SH-SY5Y (cell line): ENCODE data around the gene PSMB7.

Source experiments
- GATA2 ChIP-seq: IDR thresholded peaks from 2 replicates; pipeline ENCODE4 v1.6.1; 2011; ENCODE audit warnings: mild to moderate bottlenecking, low read depth, low read length
- GATA3 ChIP-seq: IDR thresholded peaks from 2 replicates; pipeline ENCODE4 v1.6.1; 2011; ENCODE audit warnings: low read depth, mild to moderate bottlenecking, low read length, moderate library complexity

PSMB7 gene

DNA sequence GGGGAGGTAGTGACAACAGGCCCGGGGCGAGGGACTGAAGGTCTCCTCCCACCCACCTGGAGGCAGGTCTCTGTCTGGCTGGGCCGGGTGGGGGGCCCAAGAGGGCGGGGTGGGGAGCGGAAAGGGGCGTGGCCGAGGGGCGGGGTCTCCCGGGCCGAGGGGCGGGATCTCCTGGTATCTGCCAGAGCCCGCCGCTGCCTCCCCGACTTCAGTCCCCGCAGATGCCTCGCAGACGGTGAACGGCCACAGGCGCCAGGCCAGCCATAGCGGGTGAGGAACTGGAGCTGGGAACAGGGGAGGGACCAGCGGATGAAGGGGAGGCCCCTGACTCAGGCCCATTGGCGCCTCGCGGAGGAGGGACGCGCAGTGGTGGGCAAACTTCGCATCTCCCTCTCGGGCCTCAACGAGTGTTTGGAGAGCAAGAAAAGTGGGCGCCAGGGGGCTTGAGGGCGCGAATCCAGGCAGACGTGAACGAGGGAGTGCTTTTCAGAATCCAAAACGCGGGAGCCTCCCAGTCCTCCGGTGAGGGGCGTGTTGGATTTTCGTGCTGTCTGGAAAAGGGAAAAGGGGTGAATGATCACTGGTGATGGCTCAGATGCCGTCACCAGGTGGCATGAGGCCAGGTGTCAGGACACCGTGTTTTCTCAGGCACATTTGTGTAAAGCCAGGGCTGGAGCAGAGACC is 35.1 kb upstream of the PSMB7 start, which contains the start of gene ADGRD2:
ADGRD2 (plus strand) TSS at position 211 of the 684 bp plus-strand sequence. CDS start 1,216 bp downstream, outside the sequence.
- TF ChIP-seq GATA3: no peak
- no peak for TF ChIP-seq GATA2

DNA sequence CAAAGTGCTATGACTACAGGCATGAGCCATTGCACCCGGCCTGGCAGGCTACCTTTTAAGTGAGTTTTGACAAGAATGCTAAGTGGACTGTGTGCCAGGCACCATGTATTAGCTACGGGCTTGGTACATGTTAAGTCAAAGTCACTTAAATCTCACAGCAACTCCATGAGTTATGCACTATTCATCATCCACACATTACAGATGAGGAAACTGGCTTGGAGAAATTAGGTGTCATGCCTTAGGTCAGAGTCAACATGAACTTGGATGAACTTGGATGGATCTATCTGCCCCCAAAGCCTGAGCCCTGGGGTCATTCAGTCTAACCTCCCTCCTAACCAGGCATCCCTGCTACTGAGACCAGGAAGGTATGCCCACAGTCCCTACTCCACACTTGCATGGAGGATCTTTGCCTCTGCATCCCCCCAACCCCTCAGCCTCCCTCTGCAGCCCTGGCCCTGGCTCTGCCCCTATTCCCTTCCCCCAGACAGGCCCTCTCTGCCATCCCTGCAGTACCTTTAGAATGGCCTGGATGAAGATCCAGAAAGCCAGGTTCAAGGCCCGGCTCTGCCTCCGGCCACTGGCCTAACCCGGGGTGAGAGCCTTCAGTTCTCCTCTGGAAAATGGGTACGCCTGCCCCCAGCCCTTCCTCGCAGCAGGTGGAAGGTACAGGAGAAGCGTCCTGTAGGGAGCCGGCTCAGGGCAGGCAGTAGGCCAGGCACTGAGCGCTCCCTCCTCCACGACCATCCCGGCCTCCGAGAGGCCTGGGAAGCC is 34.3 kb upstream of the PSMB7 start:
- no peak for TF ChIP-seq GATA2
- TF ChIP-seq GATA3: no peak

DNA sequence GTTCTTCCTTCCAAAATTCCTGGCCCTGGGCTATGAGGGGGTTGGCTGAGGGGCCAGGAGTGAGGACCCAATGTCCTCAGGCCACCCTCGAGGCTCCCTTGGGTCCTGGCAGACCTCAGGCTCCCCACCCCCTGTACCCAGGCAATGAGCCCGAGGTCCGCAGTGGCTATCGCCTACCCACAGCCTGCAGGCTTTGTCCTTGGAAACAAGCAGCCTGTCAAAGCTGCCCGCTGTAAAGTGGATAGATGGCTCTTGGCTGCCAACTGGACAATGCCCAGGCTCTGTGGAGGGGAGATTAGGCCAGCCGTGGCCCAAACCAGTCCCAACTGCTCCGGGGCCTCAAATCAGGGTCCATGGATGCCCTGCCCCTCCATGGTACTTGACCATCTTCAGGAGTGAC is 32.8 kb upstream of the PSMB7 start:
- TF ChIP-seq GATA3 (no peak), GATA2 (no peak)

DNA sequence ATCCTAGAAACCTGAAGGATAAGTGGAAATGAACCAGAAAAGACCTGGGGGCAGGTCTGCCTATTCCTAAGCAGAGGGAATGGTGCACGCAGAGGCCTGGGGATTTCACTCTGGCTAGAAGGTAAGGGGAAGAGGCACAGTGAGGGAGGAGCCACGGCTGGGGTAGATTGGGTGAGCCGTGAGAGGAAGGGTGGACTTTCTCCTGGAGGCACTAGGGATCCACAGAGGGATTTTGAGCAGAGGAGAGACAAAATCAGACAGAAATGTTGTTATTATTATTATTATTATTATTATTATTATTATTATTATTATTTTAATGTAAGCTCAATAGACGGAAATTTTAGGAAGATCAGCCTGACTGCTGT is 32.0 kb upstream of the PSMB7 start:
- TF ChIP-seq GATA3 (no peak), GATA2 (no peak)

DNA sequence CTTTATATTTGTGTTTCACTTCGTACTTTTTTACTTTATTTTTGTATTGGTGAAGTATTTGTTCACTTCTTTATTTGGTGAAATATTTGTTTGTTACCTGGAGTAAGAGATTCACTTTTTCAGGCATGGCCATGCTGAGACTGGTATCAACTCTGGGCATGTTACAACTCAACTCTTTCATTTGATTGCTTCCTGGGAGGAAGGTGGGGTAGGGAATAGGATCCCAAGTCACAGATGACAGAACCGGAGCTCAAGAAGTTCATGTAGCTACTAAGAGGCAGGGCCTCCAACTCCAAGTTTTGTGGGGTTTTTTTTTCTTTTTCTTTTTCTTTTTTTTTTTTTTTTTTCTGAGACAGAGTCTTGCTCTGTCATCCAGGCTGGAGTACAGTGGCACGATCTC is 28.9 kb upstream of the PSMB7 start:
- TF ChIP-seq GATA2 (no peak), GATA3 (no peak)

DNA sequence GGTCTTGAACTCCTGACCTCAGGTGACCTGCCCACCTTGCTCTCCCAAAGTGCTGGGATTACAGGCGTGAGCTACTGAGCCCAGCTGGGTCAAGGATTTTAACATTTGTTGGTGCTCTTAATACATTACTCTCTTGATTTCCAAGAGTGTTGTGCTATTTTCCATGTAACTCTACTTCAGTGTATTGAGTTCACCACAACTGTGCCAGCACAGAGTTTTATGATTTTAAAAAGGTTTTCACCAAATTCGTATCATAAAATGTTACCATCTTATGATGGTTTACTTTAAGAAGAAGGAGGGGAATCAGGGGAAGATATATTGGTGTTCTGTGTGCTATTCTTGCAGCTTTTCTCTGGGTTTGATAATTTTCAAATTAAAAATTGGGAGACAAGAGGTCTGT is 28.4 kb upstream of the PSMB7 start:
- TF ChIP-seq GATA2 (no peak), GATA3 (no peak)

DNA sequence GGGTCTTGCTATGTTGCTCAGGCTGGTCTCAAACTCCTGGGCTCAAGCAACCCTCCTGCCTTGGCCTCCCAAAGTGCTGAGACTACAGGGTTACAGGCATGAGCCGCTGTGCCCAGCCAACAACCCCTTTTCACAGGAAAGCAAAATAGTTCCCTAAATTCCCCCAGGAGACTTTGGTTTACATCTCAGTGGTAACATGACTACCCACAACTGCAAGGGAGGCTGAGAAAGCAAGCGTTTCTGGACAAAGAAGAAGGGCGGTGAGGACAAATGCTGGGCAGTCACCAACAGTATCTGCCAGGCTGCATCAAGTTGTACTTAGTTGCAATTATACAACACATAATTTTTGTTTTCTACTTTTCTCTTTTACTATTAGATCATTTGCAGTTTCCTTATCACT is 27.6 kb upstream of the PSMB7 start:
- TF ChIP-seq GATA2 (no peak), GATA3 (no peak)

DNA sequence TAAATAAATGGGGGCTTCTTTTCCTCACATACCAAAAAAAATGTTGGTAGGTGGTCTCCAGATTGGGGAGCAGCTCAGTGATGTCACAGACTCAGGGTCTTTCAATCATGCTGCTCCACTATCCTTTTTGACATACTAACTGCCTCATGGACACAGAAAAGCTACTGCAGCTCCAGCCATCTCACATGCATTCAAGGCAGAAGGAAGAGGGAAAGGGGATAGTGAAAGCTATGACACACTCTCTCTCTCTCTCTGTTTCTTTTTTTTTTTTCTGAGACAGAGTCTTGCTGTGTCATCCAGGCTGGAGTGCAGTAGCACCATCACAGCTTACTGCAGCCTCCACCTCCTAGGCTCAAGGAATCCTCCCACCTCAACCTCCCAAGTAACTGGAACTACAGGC is 27.1 kb upstream of the PSMB7 start:
- TF ChIP-seq GATA3 (no peak), GATA2 (no peak)

DNA sequence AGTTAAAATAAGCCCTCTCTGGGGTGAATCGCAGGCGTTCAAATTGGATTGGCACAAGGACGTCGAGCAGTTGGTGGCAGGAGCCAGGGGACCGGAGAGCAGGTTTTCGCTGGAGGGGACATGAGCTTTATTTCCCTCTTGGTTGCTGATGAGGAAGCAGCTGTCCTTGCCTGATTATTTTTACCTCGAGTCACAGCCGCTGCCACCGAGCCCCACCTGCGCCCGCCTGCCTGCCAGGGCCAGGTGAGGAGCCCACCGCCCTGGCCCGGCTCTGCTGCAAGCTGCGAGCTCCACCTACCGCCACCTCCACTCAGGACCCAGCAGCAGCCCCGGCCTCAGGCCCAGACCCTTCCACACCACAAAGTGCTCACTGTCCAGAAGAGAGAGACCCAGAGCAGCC is 26.0 kb upstream of the PSMB7 start:
- TF ChIP-seq GATA3 (no peak), GATA2 (no peak)

DNA sequence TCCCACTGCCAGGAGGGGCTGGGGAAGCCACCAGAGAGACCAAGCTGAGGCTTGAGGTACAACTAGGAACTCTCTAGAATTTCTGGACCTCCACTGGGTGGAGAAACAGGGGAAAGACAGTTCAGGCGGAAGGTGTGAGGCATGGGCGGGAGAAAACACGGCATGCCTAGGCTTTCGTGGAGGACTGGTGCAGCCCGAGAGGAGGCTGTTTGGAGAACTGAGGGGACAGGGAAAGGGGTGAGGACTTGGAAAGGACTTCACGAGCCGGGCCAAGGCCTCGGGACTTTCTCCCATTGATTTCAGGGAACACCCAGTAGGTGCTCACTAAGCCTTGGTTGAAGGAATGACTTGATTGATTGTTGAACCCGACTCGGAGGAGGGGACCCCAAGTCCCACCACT is 25.5 kb upstream of the PSMB7 start:
- TF ChIP-seq GATA3 (no peak), GATA2 (no peak)

DNA sequence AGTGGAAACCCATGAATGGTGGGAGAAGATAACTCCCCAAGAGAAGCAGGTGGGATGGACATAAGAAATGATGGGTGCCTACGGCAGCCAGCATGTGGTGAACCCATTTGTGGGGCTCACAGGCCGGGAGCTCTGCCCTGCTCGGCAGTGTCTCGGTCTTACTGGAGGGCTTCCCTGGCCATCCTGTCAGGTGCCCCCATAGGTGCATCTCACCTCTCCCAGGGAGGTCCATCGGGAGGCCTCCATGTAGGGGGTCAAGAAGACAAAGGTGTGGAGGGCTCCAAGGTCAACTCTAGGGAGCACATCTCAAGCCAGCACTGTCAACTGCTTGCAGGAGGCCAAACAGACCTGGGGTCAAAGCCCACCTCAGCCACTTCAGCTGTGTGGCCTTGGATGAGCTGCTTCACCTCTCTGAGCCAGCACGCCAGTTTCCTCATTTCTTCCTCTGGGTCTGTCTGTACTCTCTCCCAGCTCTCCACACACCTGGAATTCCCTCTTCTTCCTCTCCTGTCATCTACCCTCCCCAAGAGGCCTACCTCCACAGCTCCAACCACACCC is 24.5 kb upstream of the PSMB7 start:
- TF ChIP-seq GATA2 (no peak), GATA3 (no peak)

DNA sequence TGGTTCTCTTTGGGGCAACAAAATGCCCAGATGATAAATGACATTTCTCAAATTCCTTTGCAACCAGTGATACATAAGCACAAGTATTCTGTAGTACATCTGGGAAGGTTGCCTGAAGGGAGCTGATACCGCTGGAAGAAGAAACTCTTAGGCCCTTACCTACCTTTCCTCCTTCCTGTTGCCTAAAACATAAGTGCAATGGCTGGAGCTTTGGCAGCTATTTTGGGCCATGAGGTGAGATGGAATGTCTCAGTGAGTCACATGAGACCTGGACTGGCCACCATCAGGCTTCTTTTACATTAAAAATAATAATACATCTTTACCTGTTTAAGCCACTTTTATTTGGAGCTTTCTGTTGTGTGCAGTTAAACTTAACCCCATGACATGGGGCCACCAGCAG is 23.8 kb upstream of the PSMB7 start:
- no peak for TF ChIP-seq GATA3
- TF ChIP-seq GATA2: no peak

DNA sequence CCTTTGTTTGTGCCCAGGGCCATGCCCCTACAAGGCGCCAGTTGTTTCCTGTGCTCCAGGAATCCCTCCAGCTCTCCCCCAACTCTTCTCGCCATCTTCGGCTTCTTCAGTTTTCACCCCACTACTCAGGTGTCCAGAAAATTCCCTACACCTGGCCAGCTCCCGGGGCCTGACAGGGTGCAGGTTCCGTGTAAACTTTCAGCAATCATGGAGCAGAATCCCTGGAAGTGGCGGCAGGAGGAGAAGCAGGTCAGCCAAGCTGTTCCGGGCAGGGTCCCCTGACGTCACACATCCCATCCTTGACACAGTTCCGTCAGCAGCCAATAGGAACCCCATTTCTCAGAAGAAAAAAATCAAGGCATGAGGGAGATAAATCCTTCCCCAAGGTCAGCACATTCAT is 22.8 kb upstream of the PSMB7 start:
- TF ChIP-seq GATA3 (no peak), GATA2 (no peak)

DNA sequence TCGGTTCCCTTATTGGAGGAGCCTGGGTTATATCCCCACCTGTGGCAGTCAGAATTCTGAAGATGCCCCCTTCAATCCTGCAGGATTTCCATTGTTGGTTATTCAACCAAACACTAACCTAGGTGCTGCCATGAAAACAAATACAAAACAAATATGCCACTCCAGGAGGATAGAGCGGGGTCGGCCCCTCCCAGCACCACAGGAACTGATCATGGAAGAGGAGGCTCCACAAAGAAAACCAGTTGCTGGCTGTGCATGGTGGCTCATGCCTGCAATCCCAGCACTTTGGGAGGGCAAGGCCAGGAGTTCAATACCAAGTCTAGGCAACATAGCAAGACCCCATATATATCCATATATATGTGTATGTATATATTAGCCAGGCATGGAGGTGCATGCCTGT is 21.8 kb upstream of the PSMB7 start:
- no peak for TF ChIP-seq GATA3
- TF ChIP-seq GATA2: no peak

DNA sequence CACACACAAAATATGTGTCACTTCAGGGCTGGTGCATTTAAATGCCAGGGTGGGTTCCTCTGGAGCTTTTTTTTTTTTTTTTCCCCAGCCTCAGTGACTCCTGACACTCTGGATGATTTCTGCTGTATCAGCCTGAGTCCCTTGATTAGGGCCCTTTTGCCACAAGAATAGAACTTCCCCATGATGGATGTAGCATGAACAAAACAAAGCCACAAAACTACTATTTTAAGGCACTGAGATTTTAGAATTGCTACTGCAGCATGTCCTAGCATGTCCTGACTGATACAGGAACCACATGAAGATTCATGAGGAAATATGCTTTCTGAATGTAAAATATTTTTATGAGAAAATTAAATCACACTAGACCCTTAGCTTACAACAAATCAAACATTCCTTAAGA is 21.1 kb upstream of the PSMB7 start:
- no peak for TF ChIP-seq GATA2
- TF ChIP-seq GATA3: no peak

DNA sequence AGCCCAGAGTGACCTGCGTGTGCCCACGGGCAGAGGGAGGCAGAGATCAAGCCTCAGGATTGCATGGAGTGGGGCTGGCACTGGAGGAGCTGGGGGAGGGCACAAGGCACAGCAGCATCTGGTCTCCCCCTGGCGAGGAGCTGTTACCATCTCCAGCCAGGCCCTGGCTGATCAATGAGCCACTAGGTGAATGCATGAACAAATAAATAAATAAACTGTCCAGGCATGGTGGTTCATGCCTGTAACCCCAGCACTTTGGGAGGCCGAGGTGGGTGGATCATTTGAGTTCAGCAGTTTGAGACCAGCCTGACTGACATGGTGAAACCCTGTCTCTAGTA is 14.3 kb upstream of the PSMB7 start:
- TF ChIP-seq GATA2: no peak
- no peak for TF ChIP-seq GATA3
